ENCODE data around the gene TNFRSF1A. TPM values are rescaled to one million over a fixed set of nuclear protein-coding genes. Genes with fewer than 3 reads are reported as not detected.

The TNFRSF1A gene
- total RNA-seq, 1 experiment from 2014 or later = 103 TPM

DNA sequence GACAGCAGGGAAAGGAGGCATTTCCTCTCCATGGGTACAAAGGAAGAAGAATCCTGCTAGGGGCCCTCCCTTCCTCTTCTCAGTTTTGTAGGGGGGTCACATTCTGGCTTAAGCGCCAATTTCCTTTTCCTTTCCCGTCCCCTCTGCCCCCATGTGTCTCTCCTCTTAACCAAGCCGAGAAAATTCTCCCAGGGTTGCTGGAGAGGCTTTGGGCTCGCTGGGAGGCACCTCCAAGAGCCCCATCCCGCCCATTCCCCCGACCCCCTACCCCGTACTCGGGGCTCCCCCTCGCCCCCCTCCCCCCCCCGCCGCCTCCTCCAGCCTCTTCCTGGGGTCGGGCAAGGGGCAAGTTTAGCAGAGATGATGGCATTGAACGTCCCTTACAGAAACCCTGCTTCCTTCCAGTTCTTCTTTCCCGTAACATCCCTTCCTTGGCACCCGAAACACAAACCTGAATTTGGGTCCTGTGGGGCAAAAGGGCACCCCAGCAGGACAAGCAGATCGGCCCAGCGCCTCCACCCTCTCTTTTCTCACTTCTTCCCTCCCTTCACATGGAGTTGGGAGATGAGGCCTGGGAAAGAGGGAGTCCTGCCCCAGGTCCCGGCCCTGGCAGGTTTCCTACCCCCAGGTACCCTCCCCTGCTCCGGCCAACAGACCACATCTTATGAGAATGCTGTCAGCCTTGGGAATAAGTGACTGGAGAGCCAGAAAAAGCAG is 17.7 kb downstream of the TNFRSF1A start:
- H3K27me3 Mint-ChIP-seq (ENCODE audit: insufficient read depth, unreplicated experiment) = no peaks in the 10 kb centered on the region
- H3K4me3 Mint-ChIP-seq (ENCODE audit: unreplicated experiment) = no peak overlapping the region
- H3K36me3 Mint-ChIP-seq (ENCODE audit: insufficient read depth, unreplicated experiment) = peaks cover 44% of the 10 kb centered on the region
- no peak for TF ChIP-seq CTCF (IDR thresholded peaks at IDR 0.05; ENCODE audit: unreplicated experiment)
- DNase-seq (ENCODE audit: unreplicated experiment) = no peak
- peaks cover 38% of the 10 kb centered on the region for H3K4me1 Mint-ChIP-seq (ENCODE audit: insufficient read depth, unreplicated experiment)
- no TSS peak for BruUV-seq (replicated peaks)
- intact Hi-C loops (cut with micrococcal nuclease) = loop anchor here (2.0 kb wide), 3 partner anchors 31 to 61 kb away; partner anchors contain the start of gene LTBR
- H3K27ac Mint-ChIP-seq (ENCODE audit: low read depth, unreplicated experiment) = peak overlapping the region; percentile 70
- no peaks in the 10 kb centered on the region for H3K9me3 Mint-ChIP-seq (ENCODE audit: unreplicated experiment)
- ChIA-PET POLR2A (interaction anchor here (0.7 to 3.3 kb wide), 10 partner anchors 10 to 123 kb away, joined by 3 to 27 read pairs (median 10); partner anchors contain the start of gene SCNN1A), CTCF (interaction anchor here (0.6 to 2.2 kb wide), 6 partner anchors 8 to 141 kb away, joined by 4 to 19 read pairs (median 7); partner anchors contain the start of gene TAPBPL)

- peaks cover 38% of the 10 kb centered on the region for H3K36me3 Mint-ChIP-seq (ENCODE audit: insufficient read depth, unreplicated experiment)
- intact Hi-C loops (cut with micrococcal nuclease) = loop anchor here (2.0 kb wide), 3 partner anchors 31 to 61 kb away; partner anchors contain the start of gene LTBR
- peak overlapping the region; percentile 68 for H3K27ac Mint-ChIP-seq (ENCODE audit: low read depth, unreplicated experiment)
- H3K4me1 Mint-ChIP-seq (ENCODE audit: insufficient read depth, unreplicated experiment) = peaks cover 38% of the 10 kb centered on the region
- H3K4me3 Mint-ChIP-seq (ENCODE audit: unreplicated experiment) = peak overlapping the region; percentile 3
- TF ChIP-seq CTCF (IDR thresholded peaks at IDR 0.05; ENCODE audit: unreplicated experiment) = peak; percentile 40
- POLR2A ChIA-PET = interaction anchor here (0.7 to 2.7 kb wide), 16 partner anchors 8 to 142 kb away, joined by 3 to 27 read pairs (median 4); partner anchors contain the start of genes SCNN1A and TNFRSF1A
- no peaks in the 10 kb centered on the region for H3K27me3 Mint-ChIP-seq (ENCODE audit: insufficient read depth, unreplicated experiment)
- no peaks in the 10 kb centered on the region for H3K9me3 Mint-ChIP-seq (ENCODE audit: unreplicated experiment)
- BruUV-seq (replicated peaks) = no TSS peak
- CTCF ChIA-PET = interaction anchor here (0.6 to 2.2 kb wide), 15 partner anchors 8 to 1658 kb away, joined by 3 to 19 read pairs (median 5); no protein-coding TSS in a partner anchor
- peak; percentile 92 for DNase-seq (ENCODE audit: unreplicated experiment)
Observed at GRCh38 chr12:6323340-6323994, 18.4 kb downstream of the TNFRSF1A start.

DNA sequence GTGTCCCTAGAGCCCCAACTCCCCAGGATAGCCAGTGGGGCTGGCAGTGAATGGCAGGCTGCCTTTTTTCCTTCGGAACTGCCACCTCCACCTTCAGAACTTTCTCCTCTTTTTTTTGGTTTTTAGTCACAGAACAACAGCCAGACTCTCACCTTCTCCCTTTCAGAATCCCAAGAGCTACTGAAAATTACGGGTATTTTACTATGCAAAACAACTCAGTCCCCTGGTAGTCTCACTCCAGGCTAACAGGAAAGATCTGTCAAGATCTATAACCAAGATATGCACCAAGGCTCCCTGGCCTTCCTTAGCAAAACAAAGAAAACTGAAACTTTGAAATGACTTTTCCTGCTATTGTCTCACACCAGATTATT is 18.9 kb downstream of the TNFRSF1A start:
- H3K9me3 Mint-ChIP-seq (ENCODE audit: unreplicated experiment) = no peaks in the 10 kb centered on the region
- POLR2A ChIA-PET = interaction anchor here (0.7 to 2.7 kb wide), 17 partner anchors 8 to 485 kb away, joined by 3 to 27 read pairs (median 4); partner anchors contain the start of genes SCNN1A and TNFRSF1A
- no peak for TF ChIP-seq CTCF (IDR thresholded peaks at IDR 0.05; ENCODE audit: unreplicated experiment)

More for the DNA sequence above, 18.9 kb downstream of the TNFRSF1A start:
- no TSS peak for BruUV-seq (replicated peaks)
- Mint-ChIP-seq H3K27ac (ENCODE audit: low read depth, unreplicated experiment) (peak overlapping the region; percentile 68), H3K4me1 (ENCODE audit: insufficient read depth, unreplicated experiment) (peaks cover 38% of the 10 kb centered on the region), H3K27me3 (ENCODE audit: insufficient read depth, unreplicated experiment) (no peaks in the 10 kb centered on the region), H3K4me3 (ENCODE audit: unreplicated experiment) (no peak overlapping the region), H3K36me3 (ENCODE audit: insufficient read depth, unreplicated experiment) (peaks cover 33% of the 10 kb centered on the region)
- DNase-seq (ENCODE audit: unreplicated experiment) = no peak
- CTCF ChIA-PET = interaction anchor here (0.7 to 2.2 kb wide), 17 partner anchors 8 to 245 kb away, joined by 3 to 19 read pairs (median 5); partner anchors contain the start of gene NOP2
- intact Hi-C loops (cut with micrococcal nuclease) = loop anchor here (2.0 kb wide), 3 partner anchors 30 to 62 kb away; partner anchors contain the start of gene LTBR
